ENCODE measurements around the gene TTLL6.

The TTLL6 gene

DNA sequence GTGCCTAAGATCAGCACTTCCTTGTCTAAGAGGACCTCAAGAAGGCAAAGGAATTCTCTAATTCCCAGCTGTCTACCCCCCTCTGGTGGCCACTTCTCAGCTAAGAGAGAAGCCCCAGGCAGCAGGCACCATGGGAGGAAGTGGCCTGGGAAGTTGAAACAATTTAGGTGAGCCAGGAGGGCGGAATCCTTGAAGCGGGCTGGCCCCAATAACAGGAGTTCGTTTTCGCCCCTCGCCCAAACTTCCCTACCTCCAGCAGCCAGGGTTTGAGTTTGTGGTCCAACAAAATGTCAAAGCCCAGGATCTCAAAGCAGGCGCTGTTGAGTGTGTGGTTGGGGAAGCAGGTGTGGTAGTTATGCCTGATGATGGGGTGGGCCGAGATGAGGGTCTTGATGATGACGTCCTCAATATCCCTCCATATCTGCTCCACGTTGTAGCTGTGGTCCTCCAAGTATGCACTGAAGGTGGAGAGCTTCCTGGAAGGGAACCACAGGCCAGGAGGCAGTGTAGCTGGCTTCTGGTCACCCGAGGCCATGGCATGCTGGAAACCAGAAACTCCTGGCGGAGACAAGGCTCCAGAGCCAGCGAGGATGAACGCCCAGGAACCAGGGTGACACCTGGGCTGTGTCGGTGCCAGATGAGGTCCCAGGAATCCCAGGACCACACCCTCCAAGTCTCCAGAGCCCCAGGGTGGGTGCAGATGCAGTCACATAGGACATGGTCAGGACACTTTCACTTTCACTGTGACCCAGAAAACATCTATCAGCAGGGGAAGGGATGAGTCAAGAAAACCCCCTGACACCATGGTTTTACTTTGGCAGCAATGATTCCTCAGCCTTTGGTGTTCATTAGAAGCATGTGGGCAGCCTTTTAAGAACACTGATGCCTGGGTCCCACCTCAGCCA, 25.6 kb downstream of the TTLL6 start:
- TF ChIP-seq, protein P1, sequence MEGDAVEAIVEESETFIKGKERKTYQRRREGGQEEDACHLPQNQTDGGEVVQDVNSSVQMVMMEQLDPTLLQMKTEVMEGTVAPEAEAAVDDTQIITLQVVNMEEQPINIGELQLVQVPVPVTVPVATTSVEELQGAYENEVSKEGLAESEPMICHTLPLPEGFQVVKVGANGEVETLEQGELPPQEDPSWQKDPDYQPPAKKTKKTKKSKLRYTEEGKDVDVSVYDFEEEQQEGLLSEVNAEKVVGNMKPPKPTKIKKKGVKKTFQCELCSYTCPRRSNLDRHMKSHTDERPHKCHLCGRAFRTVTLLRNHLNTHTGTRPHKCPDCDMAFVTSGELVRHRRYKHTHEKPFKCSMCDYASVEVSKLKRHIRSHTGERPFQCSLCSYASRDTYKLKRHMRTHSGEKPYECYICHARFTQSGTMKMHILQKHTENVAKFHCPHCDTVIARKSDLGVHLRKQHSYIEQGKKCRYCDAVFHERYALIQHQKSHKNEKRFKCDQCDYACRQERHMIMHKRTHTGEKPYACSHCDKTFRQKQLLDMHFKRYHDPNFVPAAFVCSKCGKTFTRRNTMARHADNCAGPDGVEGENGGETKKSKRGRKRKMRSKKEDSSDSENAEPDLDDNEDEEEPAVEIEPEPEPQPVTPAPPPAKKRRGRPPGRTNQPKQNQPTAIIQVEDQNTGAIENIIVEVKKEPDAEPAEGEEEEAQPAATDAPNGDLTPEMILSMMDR (IDR thresholded peaks at IDR 0.05; ENCODE audit: low read depth, low read length): peak; percentile 89
- TF ChIP-seq EZH2phosphoT487 (IDR thresholded peaks at IDR 0.05; ENCODE audit: low read depth): no peak
- Histone ChIP-seq H3K9me3 (ENCODE audit: insufficient read depth, low read length) (no peaks in the 10 kb centered on the region), H3K79me2 (ENCODE audit: low read length) (no peaks in the 10 kb centered on the region), H3K27me3 (ENCODE audit: low read depth, low read length) (no peaks in the 10 kb centered on the region), H3K4me3 (ENCODE audit: low read length) (peak overlapping the region; percentile 37), H4K20me1 (ENCODE audit: insufficient read depth, low read length) (no peaks in the 10 kb centered on the region), H3K36me3 (replicated peaks; ENCODE audit: low read depth, low read length) (no peaks in the 10 kb centered on the region), H2AFZ (ENCODE audit: low read depth, low read length) (peak overlapping the region; percentile 60), H3K9ac (ENCODE audit: low read length) (peak overlapping the region; percentile 22; the same call in 1 of the 2 replicates), H3K4me1 (ENCODE audit: low read length) (peaks cover 19% of the 10 kb centered on the region), H3K27ac (ENCODE audit: low read length) (no peak overlapping the region), H3K4me2 (ENCODE audit: low read length) (peak overlapping the region; percentile 51)

DNA sequence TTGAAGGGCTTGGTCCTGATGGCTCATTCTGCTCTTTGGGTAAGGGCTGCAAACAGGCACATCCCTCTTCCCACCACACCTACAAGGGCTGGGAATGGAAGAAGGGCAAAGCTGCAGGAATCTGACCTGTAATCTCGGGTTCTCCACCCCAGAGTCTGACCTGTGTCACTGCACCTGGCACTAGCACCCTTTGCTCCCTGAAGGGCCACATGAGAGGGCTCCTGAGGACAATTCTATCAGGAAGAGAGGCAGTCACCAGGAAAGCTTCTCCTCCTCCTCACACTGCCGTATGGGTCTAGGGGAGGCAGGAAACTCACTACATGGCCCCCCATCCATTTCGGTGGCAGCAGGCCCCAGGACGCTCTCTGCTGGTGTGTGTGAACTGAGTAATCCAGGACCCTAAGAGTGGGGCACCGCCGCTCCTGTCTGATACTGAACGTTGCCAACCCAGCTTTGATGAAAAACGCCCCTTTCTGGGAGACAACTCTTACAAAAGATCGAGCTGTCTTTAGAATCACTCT, 26.4 kb downstream of the TTLL6 start:
- Histone ChIP-seq H3K27me3 (ENCODE audit: low read depth, low read length) (no peaks in the 10 kb centered on the region), H3K4me1 (ENCODE audit: low read length) (peaks cover 16% of the 10 kb centered on the region), H3K9me3 (ENCODE audit: insufficient read depth, low read length) (no peaks in the 10 kb centered on the region), H3K36me3 (replicated peaks; ENCODE audit: low read depth, low read length) (no peaks in the 10 kb centered on the region), H4K20me1 (ENCODE audit: insufficient read depth, low read length) (no peaks in the 10 kb centered on the region), H2AFZ (ENCODE audit: low read depth, low read length) (peak overlapping the region; percentile 60; the same call in 1 of the 2 replicates), H3K4me3 (ENCODE audit: low read length) (no peak overlapping the region), H3K79me2 (ENCODE audit: low read length) (no peaks in the 10 kb centered on the region), H3K27ac (ENCODE audit: low read length) (no peak overlapping the region), H3K9ac (ENCODE audit: low read length) (no peak overlapping the region), H3K4me2 (ENCODE audit: low read length) (no peak overlapping the region)
- no peak for TF ChIP-seq EZH2phosphoT487 (IDR thresholded peaks at IDR 0.05; ENCODE audit: low read depth)
- TF ChIP-seq, protein P1 (IDR thresholded peaks at IDR 0.05; ENCODE audit: low read depth, low read length): no peak

DNA sequence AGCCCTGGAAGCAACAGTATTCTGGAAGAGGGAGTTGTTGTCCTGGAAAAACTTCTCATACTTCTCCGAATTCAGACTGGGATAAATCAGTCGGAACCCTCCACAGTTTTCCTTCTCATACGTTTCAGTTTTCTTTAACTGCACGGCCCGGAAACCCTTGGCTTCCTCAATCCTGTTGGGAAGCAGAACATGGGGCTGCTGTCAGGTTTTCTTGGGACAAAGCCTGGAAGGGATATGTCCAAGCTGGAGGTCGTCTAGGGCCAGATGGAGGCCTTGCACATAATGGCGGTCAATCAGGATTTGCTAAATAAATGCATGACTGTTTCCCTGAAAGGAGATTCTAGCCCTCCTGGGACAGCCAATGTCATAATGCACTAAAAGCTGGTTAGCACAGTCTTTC, 29.2 kb downstream of the TTLL6 start:
- TF ChIP-seq, protein P1 (IDR thresholded peaks at IDR 0.05; ENCODE audit: low read depth, low read length): no peak
- TF ChIP-seq EZH2phosphoT487 (IDR thresholded peaks at IDR 0.05; ENCODE audit: low read depth): no peak
- Histone ChIP-seq H3K4me2 (ENCODE audit: low read length) (no peak overlapping the region), H2AFZ (ENCODE audit: low read depth, low read length) (no peak overlapping the region), H3K9me3 (ENCODE audit: insufficient read depth, low read length) (no peaks in the 10 kb centered on the region), H4K20me1 (ENCODE audit: insufficient read depth, low read length) (no peaks in the 10 kb centered on the region), H3K27me3 (ENCODE audit: low read depth, low read length) (no peaks in the 10 kb centered on the region), H3K4me3 (ENCODE audit: low read length) (no peak overlapping the region), H3K36me3 (replicated peaks; ENCODE audit: low read depth, low read length) (no peaks in the 10 kb centered on the region), H3K27ac (ENCODE audit: low read length) (no peak overlapping the region), H3K9ac (ENCODE audit: low read length) (no peak overlapping the region), H3K79me2 (ENCODE audit: low read length) (no peaks in the 10 kb centered on the region), H3K4me1 (ENCODE audit: low read length) (peaks cover 16% of the 10 kb centered on the region)

DNA sequence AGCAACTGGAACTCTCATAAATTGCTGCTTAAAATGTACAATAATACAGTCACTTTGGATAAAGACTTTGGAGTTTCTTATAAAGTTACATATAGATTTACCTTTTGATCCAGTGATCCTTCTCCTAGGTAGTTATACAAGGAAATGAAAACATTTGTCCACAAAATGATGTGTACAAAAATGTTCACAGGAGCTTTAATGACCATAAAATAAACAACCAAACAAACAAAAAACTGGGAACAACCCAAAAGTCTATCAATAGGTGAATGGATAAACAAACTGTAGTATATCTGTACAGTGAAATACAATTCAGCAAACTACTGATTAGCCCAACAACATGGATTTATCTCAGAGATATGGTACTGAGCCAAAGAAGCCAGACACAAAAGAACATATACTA, 37.6 kb downstream of the TTLL6 start:
- H3K36me3 ChIP-seq (replicated peaks; ENCODE audit: low read depth, low read length): no peaks in the 10 kb centered on the region
- no peak overlapping the region for H3K27ac ChIP-seq (ENCODE audit: low read length)
- H3K4me2 ChIP-seq (ENCODE audit: low read length): no peak overlapping the region
- H3K9ac ChIP-seq (ENCODE audit: low read length): no peak overlapping the region
- H3K79me2 ChIP-seq (ENCODE audit: low read length): no peaks in the 10 kb centered on the region
- H3K4me1 ChIP-seq (ENCODE audit: low read length): no peaks in the 10 kb centered on the region
- no peak overlapping the region for H3K4me3 ChIP-seq (ENCODE audit: low read length)
- H2AFZ ChIP-seq (ENCODE audit: low read depth, low read length): no peak overlapping the region
- no peaks in the 10 kb centered on the region for H3K9me3 ChIP-seq (ENCODE audit: insufficient read depth, low read length)
- TF ChIP-seq, protein P1 (IDR thresholded peaks at IDR 0.05; ENCODE audit: low read depth, low read length): no peak
- TF ChIP-seq EZH2phosphoT487 (IDR thresholded peaks at IDR 0.05; ENCODE audit: low read depth): no peak
- 0 out of 2 replicates have a peak, but pooled peaks cover 3% of the 10 kb centered on the region for H3K27me3 ChIP-seq (ENCODE audit: low read depth, low read length)
- H4K20me1 ChIP-seq (ENCODE audit: insufficient read depth, low read length): no peaks in the 10 kb centered on the region

Data from OCI-LY3 (cell line).